Measurements from ENCODE around the gene DDX31.

Gene DDX31

GRCh38 chr9:132595319-132595718, 74.5 kb downstream of the DDX31 start:
- peaks cover 30% of the 10 kb centered on the region for H3K4me1 ChIP-seq (ENCODE audit: insufficient read depth, low read length)
- peaks cover 20% of the 10 kb centered on the region for H3K36me3 ChIP-seq (ENCODE audit: insufficient read depth, low read length)
- H3K27ac ChIP-seq (ENCODE audit: low read depth, low read length) = no peak overlapping the region
- no peak overlapping the region for H3K4me3 ChIP-seq (ENCODE audit: low read length)
- peaks cover 34% of the 10 kb centered on the region for H3K27me3 ChIP-seq (ENCODE audit: insufficient read depth, low read length)
- H3K9me3 ChIP-seq (ENCODE audit: insufficient read depth, low read depth, low read length) = no peaks in the 10 kb centered on the region
- WGBS = 92% methylated on average over 6 of the region's 6 CpGs
- H3K9ac ChIP-seq (ENCODE audit: low read depth, low read length) = no peak overlapping the region

DNA sequence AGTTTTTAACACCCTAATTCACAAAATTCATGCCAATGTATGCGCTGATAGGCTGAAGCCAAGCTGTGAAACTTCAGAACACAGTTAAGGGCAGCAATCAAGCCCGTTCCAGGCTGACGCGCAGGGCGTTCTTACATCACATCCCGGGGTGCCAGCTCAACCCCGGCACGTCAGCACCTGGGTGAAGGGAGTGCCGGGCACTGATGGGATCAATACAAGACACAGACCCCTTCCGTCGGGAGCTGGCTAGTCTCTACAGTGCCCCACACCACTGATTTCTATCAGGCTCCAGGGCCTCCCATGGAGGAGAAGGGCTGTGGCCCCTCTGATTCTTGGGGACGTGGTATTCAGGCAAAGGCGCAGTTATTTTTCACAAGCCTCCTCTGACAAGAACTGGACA, 75.4 kb downstream of the DDX31 start:
- no peaks in the 10 kb centered on the region for H3K9me3 ChIP-seq (ENCODE audit: insufficient read depth, low read depth, low read length)
- WGBS = 94% methylated on average over 13 of the region's 13 CpGs
- no peak overlapping the region for H3K4me3 ChIP-seq (ENCODE audit: low read length)
- H3K9ac ChIP-seq (ENCODE audit: low read depth, low read length) = no peak overlapping the region
- no peak overlapping the region for H3K27ac ChIP-seq (ENCODE audit: low read depth, low read length)
- peaks cover 20% of the 10 kb centered on the region for H3K36me3 ChIP-seq (ENCODE audit: insufficient read depth, low read length)
- peaks cover 30% of the 10 kb centered on the region for H3K4me1 ChIP-seq (ENCODE audit: insufficient read depth, low read length)
- peaks cover 43% of the 10 kb centered on the region for H3K27me3 ChIP-seq (ENCODE audit: insufficient read depth, low read length)

DNA sequence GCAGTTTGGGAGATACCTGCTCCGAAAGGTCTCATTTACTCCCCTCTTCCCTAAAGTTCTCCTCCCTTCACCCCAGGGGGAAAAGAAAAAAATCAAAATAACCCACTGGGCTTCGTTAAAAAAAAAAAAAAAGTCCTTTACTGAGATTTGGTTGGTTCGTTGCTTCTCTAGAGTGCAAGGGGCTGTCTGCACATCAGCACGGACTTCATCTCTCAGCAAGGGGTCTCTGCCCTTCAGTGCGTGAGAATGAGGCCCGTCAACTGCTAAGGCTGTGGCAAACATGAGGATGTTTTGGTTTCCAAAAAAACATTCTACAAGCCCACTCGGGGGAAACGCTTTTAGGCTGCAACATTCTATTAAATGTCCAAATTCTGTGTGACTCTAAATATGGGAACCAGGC, 77.3 kb downstream of the DDX31 start:
- WGBS = 14% methylated on average over 8 of the region's 8 CpGs

DNA sequence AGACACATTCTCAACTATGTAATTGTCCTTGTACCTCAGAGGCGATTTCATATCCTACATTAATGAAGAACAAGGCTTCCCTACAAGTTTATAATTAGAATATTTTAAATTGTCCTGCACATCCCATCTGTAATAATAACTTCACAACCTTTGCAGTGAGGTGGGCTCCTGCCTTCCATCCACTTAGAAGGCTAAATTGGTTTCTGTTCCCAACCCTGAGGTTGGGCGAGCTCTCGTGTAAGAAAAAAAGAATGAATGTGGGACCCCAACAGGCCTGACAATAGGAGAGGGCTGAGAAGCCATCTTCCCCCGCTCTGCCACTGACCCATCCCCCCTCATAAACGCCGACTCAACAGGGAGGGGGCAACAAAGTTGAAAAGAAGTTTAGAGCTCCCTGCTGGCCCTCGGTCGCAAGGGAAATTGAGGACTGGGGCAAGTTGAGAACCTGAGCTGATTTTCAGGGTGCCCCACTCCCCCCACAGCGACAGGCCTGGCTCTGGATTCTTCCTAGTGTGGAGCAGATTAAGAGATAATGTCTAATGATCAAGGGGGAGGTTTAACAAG, 78.0 kb downstream of the DDX31 start:
- Histone ChIP-seq H3K4me1 (ENCODE audit: insufficient read depth, low read length) (peaks cover 31% of the 10 kb centered on the region), H3K27me3 (ENCODE audit: insufficient read depth, low read length) (peaks cover 69% of the 10 kb centered on the region), H3K9ac (ENCODE audit: low read depth, low read length) (peak overlapping the region; percentile 66), H3K36me3 (ENCODE audit: insufficient read depth, low read length) (peaks cover 16% of the 10 kb centered on the region), H3K4me3 (ENCODE audit: low read length) (peak overlapping the region; percentile 50), H3K9me3 (ENCODE audit: insufficient read depth, low read depth, low read length) (no peaks in the 10 kb centered on the region), H3K27ac (ENCODE audit: low read depth, low read length) (peak overlapping the region; percentile 81; the same call in 1 of the 2 replicates)
- 4% methylated on average over 7 of the region's 9 CpGs for WGBS

More for the DNA sequence above, 77.3 kb downstream of the DDX31 start:
- H3K9me3 ChIP-seq (ENCODE audit: insufficient read depth, low read depth, low read length) = no peaks in the 10 kb centered on the region
- peaks cover 63% of the 10 kb centered on the region for H3K27me3 ChIP-seq (ENCODE audit: insufficient read depth, low read length)
- peaks cover 16% of the 10 kb centered on the region for H3K36me3 ChIP-seq (ENCODE audit: insufficient read depth, low read length)
- peak overlapping the region; percentile 66 for H3K9ac ChIP-seq (ENCODE audit: low read depth, low read length)
- peak overlapping the region; percentile 50 for H3K4me3 ChIP-seq (ENCODE audit: low read length)
- peaks cover 30% of the 10 kb centered on the region for H3K4me1 ChIP-seq (ENCODE audit: insufficient read depth, low read length)
- peak overlapping the region; percentile 81; the same call in 1 of the 2 replicates for H3K27ac ChIP-seq (ENCODE audit: low read depth, low read length)

GRCh38 chr9:132591244-132591643, 78.5 kb downstream of the DDX31 start:
- Histone ChIP-seq H3K27me3 (ENCODE audit: insufficient read depth, low read length) (peaks cover 75% of the 10 kb centered on the region), H3K4me1 (ENCODE audit: insufficient read depth, low read length) (peaks cover 37% of the 10 kb centered on the region), H3K9me3 (ENCODE audit: insufficient read depth, low read depth, low read length) (no peaks in the 10 kb centered on the region), H3K27ac (ENCODE audit: low read depth, low read length) (peak overlapping the region; percentile 81; the same call in 1 of the 2 replicates), H3K36me3 (ENCODE audit: insufficient read depth, low read length) (peaks cover 14% of the 10 kb centered on the region), H3K4me3 (ENCODE audit: low read length) (peak overlapping the region; percentile 50), H3K9ac (ENCODE audit: low read depth, low read length) (peak overlapping the region; percentile 66; the same call in 1 of the 2 replicates)
- WGBS = 1% methylated on average over 5 of the region's 6 CpGs

- Histone ChIP-seq H3K9ac (ENCODE audit: low read depth, low read length) (peak overlapping the region; percentile 35; the same call in 1 of the 2 replicates), H3K36me3 (ENCODE audit: insufficient read depth, low read length) (peaks cover 8% of the 10 kb centered on the region), H3K9me3 (ENCODE audit: insufficient read depth, low read depth, low read length) (no peaks in the 10 kb centered on the region), H3K4me3 (ENCODE audit: low read length) (peak overlapping the region; percentile 50), H3K27ac (ENCODE audit: low read depth, low read length) (peak overlapping the region; percentile 78; the same call in 1 of the 2 replicates), H3K4me1 (ENCODE audit: insufficient read depth, low read length) (peaks cover 44% of the 10 kb centered on the region), H3K27me3 (ENCODE audit: insufficient read depth, low read length) (peaks cover 82% of the 10 kb centered on the region)
- under 1% methylated on average over 69 of the region's 73 CpGs for WGBS
These were observed 79.2 kb downstream of the DDX31 start for GRCh38 chr9:132590318-132591182.

DNA sequence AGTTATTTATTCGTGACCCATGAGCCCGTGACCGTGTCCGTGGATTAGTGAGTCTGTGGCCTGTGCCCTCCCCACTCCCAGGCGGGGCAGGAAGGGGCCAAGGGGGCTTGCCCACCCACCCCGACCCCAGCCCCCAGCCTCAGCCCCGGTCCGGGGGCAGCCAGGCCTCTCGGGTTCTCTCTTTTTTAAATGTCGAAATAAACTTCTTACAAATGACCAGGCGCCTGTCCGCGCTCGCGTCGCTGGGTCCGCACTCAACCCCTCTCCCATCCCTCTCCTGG, 79.8 kb downstream of the DDX31 start:
- Histone ChIP-seq H3K4me3 (ENCODE audit: low read length) (peak overlapping the region; percentile 50; the same call in 1 of the 2 replicates), H3K36me3 (ENCODE audit: insufficient read depth, low read length) (peaks cover 8% of the 10 kb centered on the region), H3K27me3 (ENCODE audit: insufficient read depth, low read length) (peaks cover 87% of the 10 kb centered on the region), H3K9ac (ENCODE audit: low read depth, low read length) (no peak overlapping the region), H3K27ac (ENCODE audit: low read depth, low read length) (no peak overlapping the region), H3K9me3 (ENCODE audit: insufficient read depth, low read depth, low read length) (no peaks in the 10 kb centered on the region), H3K4me1 (ENCODE audit: insufficient read depth, low read length) (peaks cover 49% of the 10 kb centered on the region)
- WGBS = under 1% methylated on average over 16 of the region's 17 CpGs

DNA sequence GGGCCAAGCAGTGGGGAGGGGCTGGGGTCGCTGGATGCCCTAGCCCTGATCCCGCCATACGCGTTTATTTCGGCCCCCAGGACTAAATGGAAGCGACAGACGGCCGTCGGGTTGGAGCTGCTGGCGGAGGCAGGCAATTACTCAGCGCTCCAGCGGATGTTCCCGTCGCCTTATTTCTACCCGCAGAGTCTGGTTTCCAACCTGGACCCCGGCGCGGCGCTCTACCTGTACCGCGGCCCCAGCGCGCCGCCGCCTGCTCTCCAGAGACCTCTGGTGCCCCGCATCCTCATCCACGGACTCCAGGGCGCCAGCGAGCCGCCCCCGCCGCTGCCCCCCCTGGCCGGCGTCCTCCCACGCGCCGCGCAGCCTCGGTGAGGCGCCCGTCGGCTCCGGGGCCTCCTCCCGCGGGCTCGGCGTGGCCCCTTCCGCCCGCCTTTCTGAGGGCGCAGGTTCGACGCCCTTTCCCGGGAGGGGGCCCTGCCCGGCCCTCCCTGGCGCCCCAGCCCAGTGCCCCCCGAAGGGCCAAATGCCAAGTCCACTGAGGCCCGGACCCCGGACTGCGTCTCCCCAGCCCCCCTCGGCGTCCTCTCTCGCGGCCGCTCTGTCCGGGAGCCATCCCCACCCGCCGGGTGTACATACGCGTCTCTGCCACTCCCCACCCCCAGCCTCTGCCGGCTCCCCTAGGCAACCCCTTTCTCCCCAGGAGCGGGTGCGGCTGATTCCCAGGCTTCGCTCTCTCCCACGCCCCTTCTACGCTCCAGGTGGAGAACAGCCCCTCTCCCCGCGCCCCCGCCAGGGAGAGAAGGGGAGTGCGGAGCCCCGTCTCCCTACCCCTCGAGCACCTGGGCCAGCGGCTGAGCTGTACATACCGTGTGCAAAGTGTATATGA, 80.4 kb downstream of the DDX31 start:
- H3K9ac ChIP-seq (ENCODE audit: low read depth, low read length) = no peak overlapping the region
- H3K4me3 ChIP-seq (ENCODE audit: low read length) = peak overlapping the region; percentile 21; the same call in 1 of the 2 replicates
- no peak overlapping the region for H3K27ac ChIP-seq (ENCODE audit: low read depth, low read length)
- peaks cover 53% of the 10 kb centered on the region for H3K4me1 ChIP-seq (ENCODE audit: insufficient read depth, low read length)
- WGBS = 1% methylated on average over 83 of the region's 83 CpGs
- H3K27me3 ChIP-seq (ENCODE audit: insufficient read depth, low read length) = peaks cover 93% of the 10 kb centered on the region
- H3K36me3 ChIP-seq (ENCODE audit: insufficient read depth, low read length) = peaks cover 2% of the 10 kb centered on the region
- H3K9me3 ChIP-seq (ENCODE audit: insufficient read depth, low read depth, low read length) = no peaks in the 10 kb centered on the region

- Histone ChIP-seq H3K4me3 (ENCODE audit: low read length) (peak overlapping the region; percentile 21; the same call in 1 of the 2 replicates), H3K36me3 (ENCODE audit: insufficient read depth, low read length) (no peaks in the 10 kb centered on the region), H3K9me3 (ENCODE audit: insufficient read depth, low read depth, low read length) (no peaks in the 10 kb centered on the region), H3K27me3 (ENCODE audit: insufficient read depth, low read length) (peaks cover 100% of the 10 kb centered on the region), H3K27ac (ENCODE audit: low read depth, low read length) (no peak overlapping the region), H3K9ac (ENCODE audit: low read depth, low read length) (no peak overlapping the region), H3K4me1 (ENCODE audit: insufficient read depth, low read length) (peaks cover 55% of the 10 kb centered on the region)
- 5% methylated on average over 28 of the region's 28 CpGs for WGBS
These were observed 81.2 kb downstream of the DDX31 start for GRCh38 chr9:132588501-132589147.

GRCh38 chr9:132588098-132588497, 81.7 kb downstream of the DDX31 start:
- Histone ChIP-seq H3K9me3 (ENCODE audit: insufficient read depth, low read depth, low read length) (no peaks in the 10 kb centered on the region), H3K9ac (ENCODE audit: low read depth, low read length) (no peak overlapping the region), H3K4me3 (ENCODE audit: low read length) (no peak overlapping the region), H3K36me3 (ENCODE audit: insufficient read depth, low read length) (no peaks in the 10 kb centered on the region), H3K27me3 (ENCODE audit: insufficient read depth, low read length) (peaks cover 100% of the 10 kb centered on the region), H3K27ac (ENCODE audit: low read depth, low read length) (no peak overlapping the region), H3K4me1 (ENCODE audit: insufficient read depth, low read length) (peaks cover 55% of the 10 kb centered on the region)
- 50% methylated on average over 12 of the region's 12 CpGs for whole genome bisulfite sequencing
